OCI-LY3 (cell line): ENCODE measurements around the gene FCHSD2.

Experiments
- H2AFZ ChIP-seq: fragments of 200-600, 300-600 bp; shearing (Covaris generic); 2 replicates; pipeline ENCODE4 v1.6.0; 2014; ENCODE audit warnings: antibody characterized with exemption, low read depth, low read length
- H3K27ac ChIP-seq: fragments of 200-600, 300-600 bp; sonication (generic); 2 replicates; pipeline ENCODE4 v1.5.1; 2014; ENCODE audit warnings: mild to moderate bottlenecking, low read length, moderate library complexity, mixed read lengths
- H3K27me3 ChIP-seq: fragments of 200-600, 300-600 bp; sonication (generic); 2 replicates; pipeline ENCODE4 v1.6.1; 2014; ENCODE audit warnings: low read depth, low read length, mixed read lengths
- H3K36me3 ChIP-seq: fragments of 200-600, 300-600 bp; sonication (generic); replicated peaks from 2 replicates; pipeline ENCODE3; 2014; ENCODE audit warnings: low read depth, low read length, mixed read lengths
- H3K4me1 ChIP-seq: fragments of 300-600, 200-600 bp; sonication (generic); 2 replicates; pipeline ENCODE4 v1.6.1; 2014; ENCODE audit warnings: low read length, mixed read lengths
- H3K4me2 ChIP-seq: fragments of 200-600, 300-600 bp; sonication (generic); 2 replicates; pipeline ENCODE4 v1.6.1; 2014; ENCODE audit warnings: low read length, mixed read lengths
- H3K4me3 ChIP-seq: fragments of 300-600, 200-600 bp; sonication (generic); 2 replicates; pipeline ENCODE4 v1.5.1; 2014; ENCODE audit warnings: antibody characterized with exemption, mild to moderate bottlenecking, low read length, moderate library complexity
- H3K79me2 ChIP-seq: fragments of 300-600, 200-600 bp; shearing (Covaris generic); 2 replicates; pipeline ENCODE4 v1.6.1; 2014; ENCODE audit warnings: mild to moderate bottlenecking, low read length, mixed read lengths
- H3K9ac ChIP-seq: fragments of 300-600, 200-600 bp; shearing (Covaris generic); 2 replicates; pipeline ENCODE4 v1.6.0; 2014; ENCODE audit warnings: mild to moderate bottlenecking, low read length, moderate library complexity
- H3K9me3 ChIP-seq: fragments of 200-600, 300-600 bp; shearing (Covaris generic); 2 replicates; pipeline ENCODE4 v1.6.1; 2014; ENCODE audit warnings: low read length, mixed read lengths; ENCODE audit not compliant: insufficient read depth
- H4K20me1 ChIP-seq: fragments of 200-600, 300-600 bp; sonication (generic); 2 replicates; pipeline ENCODE4 v1.6.1; 2016; ENCODE audit warnings: low read length, mixed read lengths; ENCODE audit not compliant: insufficient read depth
- CTCF ChIP-seq: fragments of 200-600, 300-600 bp; sonication (generic); IDR thresholded peaks from 2 replicates; pipeline ENCODE4 v1.5.1; 2014; ENCODE audit warnings: antibody characterized with exemption, low read length, low read depth
- EZH2phosphoT487 ChIP-seq: fragments of 200-600 bp; shearing (Covaris generic); IDR thresholded peaks from 2 replicates; pipeline ENCODE4 v1.6.1; 2018; ENCODE audit warnings: antibody characterized with exemption, mixed run types, low read depth

The FCHSD2 gene

GRCh38 chr11:73157101-73158010, 15.2 kb upstream of the FCHSD2 start:
- H3K9me3 ChIP-seq = no peaks in the 10 kb centered on the region; the same call in 1 of the 2 replicates
- no peaks in the 10 kb centered on the region for H3K27me3 ChIP-seq
- H3K27ac ChIP-seq = peak overlapping the region; percentile 96
- H2AFZ ChIP-seq = no peak overlapping the region
- TF ChIP-seq EZH2phosphoT487 (no peak), CTCF (no peak)
- H3K4me1 ChIP-seq = peaks cover 80% of the 10 kb centered on the region
- peaks cover 32% of the 10 kb centered on the region for H3K36me3 ChIP-seq
- peaks cover 60% of the 10 kb centered on the region for H3K79me2 ChIP-seq
- H3K4me3 ChIP-seq = peak overlapping the region; percentile 75
- peak overlapping the region; percentile 91 for H3K9ac ChIP-seq
- H4K20me1 ChIP-seq = no peaks in the 10 kb centered on the region
- peak overlapping the region; percentile 96 for H3K4me2 ChIP-seq

DNA sequence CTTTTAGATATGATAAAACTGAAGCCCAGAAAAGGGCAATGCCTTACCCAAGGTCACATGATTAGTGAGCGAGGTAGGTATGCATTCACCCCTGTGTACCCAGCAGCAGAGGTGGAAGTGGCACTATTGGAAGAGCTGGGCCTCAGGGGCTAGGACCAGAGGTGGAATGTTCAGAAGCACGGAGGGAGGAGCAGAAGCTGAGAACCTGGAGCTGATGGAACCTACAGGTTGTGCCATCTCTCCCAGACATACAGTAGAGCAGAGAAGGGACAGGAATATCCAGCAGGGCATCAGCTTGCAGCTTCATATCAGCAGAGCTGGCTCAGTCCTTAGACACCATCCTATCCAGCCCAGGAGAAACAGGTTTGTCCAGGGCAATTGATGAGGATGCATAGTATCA, 14.6 kb upstream of the FCHSD2 start:
- peak overlapping the region; percentile 96 for H3K4me2 ChIP-seq
- H3K27ac ChIP-seq = peak overlapping the region; percentile 96
- no peaks in the 10 kb centered on the region for H3K27me3 ChIP-seq
- peak overlapping the region; percentile 75; the same call in 1 of the 2 replicates for H3K4me3 ChIP-seq
- peak overlapping the region; percentile 91 for H3K9ac ChIP-seq
- H3K36me3 ChIP-seq = peaks cover 26% of the 10 kb centered on the region
- H3K9me3 ChIP-seq = no peaks in the 10 kb centered on the region; the same call in 1 of the 2 replicates
- no peak for TF ChIP-seq CTCF
- TF ChIP-seq EZH2phosphoT487 = no peak
- peaks cover 83% of the 10 kb centered on the region for H3K4me1 ChIP-seq
- H4K20me1 ChIP-seq = no peaks in the 10 kb centered on the region
- peaks cover 57% of the 10 kb centered on the region for H3K79me2 ChIP-seq
- no peak overlapping the region for H2AFZ ChIP-seq

GRCh38 chr11:73156114-73156513, 14.0 kb upstream of the FCHSD2 start:
- H4K20me1 ChIP-seq = no peaks in the 10 kb centered on the region
- H3K27me3 ChIP-seq = no peaks in the 10 kb centered on the region
- peak overlapping the region; percentile 91 for H3K9ac ChIP-seq
- H3K4me1 ChIP-seq = peaks cover 89% of the 10 kb centered on the region
- peaks cover 60% of the 10 kb centered on the region for H3K79me2 ChIP-seq
- no peak overlapping the region for H2AFZ ChIP-seq
- peak overlapping the region; percentile 96 for H3K27ac ChIP-seq
- peak overlapping the region; percentile 75; the same call in 1 of the 2 replicates for H3K4me3 ChIP-seq
- TF ChIP-seq EZH2phosphoT487 = no peak
- TF ChIP-seq CTCF = no peak
- peaks cover 20% of the 10 kb centered on the region for H3K36me3 ChIP-seq
- H3K9me3 ChIP-seq = no peaks in the 10 kb centered on the region; the same call in 1 of the 2 replicates
- H3K4me2 ChIP-seq = peak overlapping the region; percentile 96

- no peaks in the 10 kb centered on the region; the same call in 1 of the 2 replicates for H3K9me3 ChIP-seq
- peak overlapping the region; percentile 75 for H3K4me2 ChIP-seq
- peak overlapping the region; percentile 96 for H3K27ac ChIP-seq
- H4K20me1 ChIP-seq = no peaks in the 10 kb centered on the region
- H3K4me3 ChIP-seq = no peak overlapping the region
- TF ChIP-seq EZH2phosphoT487 (no peak), CTCF (no peak)
- peaks cover 66% of the 10 kb centered on the region for H3K79me2 ChIP-seq
- no peak overlapping the region for H2AFZ ChIP-seq
- no peaks in the 10 kb centered on the region for H3K27me3 ChIP-seq
- H3K9ac ChIP-seq = peak overlapping the region; percentile 91
- peaks cover 98% of the 10 kb centered on the region for H3K4me1 ChIP-seq
- H3K36me3 ChIP-seq = peaks cover 15% of the 10 kb centered on the region
Observed at GRCh38 chr11:73155102-73155501, 13.0 kb upstream of the FCHSD2 start.
